ENCODE measurements around the gene RFT1.
"Not testable (repeated sequence)": the region's sequence is repeated elsewhere in the genome, so short reads cannot be mapped to it uniquely, and the experiment has no call there.

The RFT1 gene

DNA sequence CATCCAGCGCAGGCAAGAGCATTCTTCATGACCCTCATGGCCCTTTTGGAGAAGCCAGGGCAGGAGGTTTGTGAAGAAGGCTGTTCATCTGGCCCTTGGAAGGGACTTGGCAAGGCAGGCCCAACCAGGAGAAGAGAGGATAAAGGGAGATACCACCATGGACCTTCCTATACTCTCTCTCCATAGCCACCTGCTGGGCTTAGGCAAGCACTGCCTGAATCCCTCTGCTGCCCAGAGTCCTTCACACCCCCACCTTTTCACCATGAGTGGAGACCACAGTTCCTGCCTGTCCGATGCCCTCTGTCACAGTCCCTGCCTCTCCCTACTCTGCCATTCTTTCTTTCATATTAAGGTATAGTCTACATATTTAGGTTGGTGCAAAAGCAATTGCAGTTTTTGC is 73.8 kb downstream of the RFT1 start:
- peak; percentile 54 for DNase-seq

DNA sequence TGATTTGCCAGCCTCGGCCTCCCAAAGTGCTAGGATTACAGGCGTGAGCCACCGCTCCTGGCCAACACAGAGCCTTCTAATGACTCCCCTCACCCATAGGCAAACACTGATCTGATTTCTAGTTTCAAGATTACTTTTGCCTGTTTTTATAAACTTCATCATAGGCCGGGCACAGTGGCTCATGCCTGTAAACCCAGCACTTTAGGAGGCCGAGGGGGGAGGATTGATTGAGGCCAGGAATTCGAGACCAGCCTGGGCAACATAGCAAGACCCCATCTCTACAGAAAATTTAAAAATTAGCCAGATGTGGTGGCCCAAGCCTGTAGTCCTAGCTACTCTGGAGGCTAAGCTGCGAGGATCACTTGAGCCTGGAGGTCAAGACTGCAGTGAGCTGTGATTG is 76.0 kb downstream of the RFT1 start:
- DNase-seq = not testable (repeated sequence)

DNA sequence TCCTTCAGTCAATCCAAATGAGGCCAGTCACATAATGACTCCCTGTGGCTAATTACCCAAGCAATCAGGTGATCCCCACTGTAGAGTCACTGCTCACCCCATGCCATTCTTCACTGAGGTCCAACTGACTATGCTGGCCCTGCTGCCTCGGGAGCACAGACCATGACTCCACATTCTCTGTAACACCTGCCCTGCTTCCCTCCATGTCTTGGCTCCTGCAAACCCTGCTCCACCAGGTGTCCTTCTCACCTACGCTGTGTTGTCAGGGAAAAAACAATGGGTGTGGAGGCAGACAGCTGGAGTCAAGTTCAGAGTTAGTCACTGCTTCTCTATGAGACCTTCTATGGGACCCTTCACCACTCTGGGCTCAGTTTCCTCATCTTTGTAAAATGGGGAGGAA is 78.3 kb downstream of the RFT1 start:
- no peak for DNase-seq

DNA sequence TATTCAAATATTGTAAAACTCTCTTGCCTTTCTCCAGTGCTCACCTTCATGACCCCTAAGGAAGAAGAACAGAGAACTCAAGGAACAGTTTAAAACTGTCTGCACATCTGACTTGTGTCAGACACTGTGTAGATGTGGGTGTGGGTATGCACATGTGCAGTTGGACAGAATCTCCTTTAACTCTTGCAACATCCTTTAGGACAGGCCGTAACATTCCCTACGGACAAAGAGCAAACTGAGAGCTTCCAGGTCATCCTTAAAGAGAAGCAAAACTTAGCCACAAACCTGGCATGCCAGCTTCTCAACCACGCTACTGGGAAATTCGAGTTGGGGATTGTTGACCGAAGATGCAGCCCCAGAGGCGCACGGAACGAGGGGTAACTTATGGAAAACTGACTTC is 80.2 kb downstream of the RFT1 start:
- DNase-seq = no peak

DNA sequence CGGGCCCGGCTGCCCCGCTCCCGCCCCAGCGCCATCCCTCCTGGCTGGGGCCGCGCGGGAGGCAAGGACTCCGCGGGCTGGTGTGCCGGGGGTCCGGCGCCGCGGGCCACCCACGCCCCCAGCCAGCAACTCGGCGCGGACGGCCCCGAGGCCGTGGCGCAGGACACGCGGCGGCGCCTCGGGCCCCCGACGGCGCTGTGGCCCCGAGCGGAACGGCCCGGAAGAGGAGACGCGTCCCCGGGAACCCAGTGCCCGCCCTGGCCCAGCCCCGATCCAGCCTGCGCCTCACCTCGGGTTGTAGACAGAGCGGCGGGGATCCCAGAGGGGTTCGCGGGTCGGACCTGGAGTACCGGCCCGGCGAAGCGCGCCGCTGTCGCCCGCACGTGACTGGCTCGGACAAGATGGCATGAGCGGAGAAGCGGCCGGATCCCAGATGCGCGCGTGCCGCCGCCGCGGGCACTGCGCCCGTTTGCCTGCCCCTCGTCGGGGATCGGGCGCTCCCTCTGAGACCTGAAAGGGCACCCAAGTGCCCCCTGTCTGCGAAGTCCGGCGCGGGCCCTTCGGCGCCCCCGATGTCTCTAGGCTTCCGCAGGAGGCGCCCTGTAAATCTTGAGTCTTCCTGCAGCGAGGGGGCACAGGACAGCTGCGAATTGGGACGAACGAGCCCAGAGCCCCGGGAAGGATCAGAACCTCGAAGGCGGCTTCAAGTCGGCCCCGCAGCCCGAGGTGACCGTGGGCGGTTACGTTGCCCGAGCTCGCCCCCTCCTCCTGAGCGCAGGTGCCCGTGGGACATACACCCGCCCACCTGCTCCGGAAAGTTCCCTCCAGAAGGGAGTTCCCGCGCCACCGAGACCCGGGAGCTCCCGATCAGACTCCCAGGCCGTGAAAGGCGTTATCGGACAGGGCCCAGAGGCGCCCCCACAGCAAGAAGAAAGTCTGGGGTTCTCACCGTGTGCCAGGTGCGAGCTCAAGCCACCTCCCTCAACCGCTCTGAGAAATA is 83.8 kb downstream of the RFT1 start:
- DNase-seq = peak; percentile 87

DNA sequence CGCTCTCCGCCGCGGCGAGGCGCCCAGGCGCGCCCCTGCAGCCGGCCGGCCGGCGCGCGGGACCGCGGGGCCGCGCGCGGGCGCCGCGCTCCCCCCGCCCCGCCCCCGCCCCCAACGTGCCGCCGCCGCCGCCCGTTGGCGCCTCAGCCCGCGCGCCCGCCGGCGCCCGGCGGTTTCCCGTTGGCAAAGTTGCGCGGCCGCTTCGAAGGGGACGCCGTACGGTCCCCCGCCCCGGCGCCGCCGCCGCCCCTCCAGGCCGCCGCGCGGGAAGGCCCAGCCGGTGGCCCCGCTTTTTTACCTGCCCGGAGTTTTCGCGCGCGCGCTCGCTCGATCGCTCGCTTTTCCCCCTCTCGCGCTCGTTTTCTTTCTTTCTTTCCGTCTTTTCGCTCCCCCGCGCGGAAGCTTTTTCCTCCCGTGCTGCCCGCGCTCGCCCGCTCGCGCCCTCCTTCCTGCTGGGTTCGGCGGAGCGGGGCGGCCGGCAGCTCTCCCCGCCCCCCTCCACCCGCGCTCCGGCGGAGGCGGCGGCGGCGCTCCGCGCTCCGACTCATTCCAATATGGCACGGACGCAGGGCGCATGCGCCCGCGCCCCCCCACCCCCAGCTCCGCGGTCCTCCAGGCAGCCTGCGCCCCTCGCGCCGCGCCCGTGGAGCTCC is 84.6 kb downstream of the RFT1 start, which contains the start of gene SFMBT1:
Gene SFMBT1, minus strand, starts transcription at position 556 of the 653 bp plus-strand sequence. CDS start 76,945 bp downstream, outside the sequence.
- peak; percentile 91 for DNase-seq

DNA sequence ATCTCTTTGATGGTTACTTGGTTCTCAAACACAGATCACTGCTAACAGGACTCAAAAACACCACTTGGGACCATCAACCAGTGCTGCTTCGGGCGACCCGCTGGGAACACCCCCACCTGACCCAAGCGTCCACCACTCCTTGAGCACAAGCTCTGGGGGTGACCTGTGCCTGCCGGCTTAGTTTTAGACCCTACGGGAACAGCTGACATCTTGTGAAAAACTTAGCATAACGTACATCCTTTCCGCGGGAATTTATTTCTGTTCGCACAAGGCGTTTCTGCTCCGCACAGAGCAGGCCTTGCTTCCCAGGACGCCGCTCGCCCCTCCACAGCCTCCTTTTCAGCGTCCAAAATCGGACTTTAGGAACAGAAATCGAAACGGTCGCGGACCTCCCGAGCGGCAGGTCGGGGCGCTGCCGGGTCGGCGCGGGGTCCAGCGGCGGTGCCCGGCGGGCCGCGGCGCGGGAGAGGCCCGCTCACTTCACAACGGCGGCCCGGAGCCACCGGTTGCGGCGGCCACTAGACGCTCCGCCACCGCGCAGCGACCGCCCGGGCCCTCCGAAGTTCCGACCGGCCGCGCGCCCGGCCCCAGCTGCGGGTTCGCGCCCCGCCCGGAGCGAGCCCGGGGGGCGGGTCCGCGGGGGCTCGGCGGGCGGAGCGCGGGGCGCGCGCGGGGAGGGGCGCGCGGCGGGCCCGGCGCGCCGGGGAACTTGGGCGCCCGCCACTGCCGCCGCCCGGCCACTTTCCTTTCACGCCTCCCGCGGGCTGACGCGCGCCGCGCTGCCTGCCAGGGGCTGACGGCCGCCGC is 85.3 kb downstream of the RFT1 start:
- peak; percentile 88 for DNase-seq

DNA sequence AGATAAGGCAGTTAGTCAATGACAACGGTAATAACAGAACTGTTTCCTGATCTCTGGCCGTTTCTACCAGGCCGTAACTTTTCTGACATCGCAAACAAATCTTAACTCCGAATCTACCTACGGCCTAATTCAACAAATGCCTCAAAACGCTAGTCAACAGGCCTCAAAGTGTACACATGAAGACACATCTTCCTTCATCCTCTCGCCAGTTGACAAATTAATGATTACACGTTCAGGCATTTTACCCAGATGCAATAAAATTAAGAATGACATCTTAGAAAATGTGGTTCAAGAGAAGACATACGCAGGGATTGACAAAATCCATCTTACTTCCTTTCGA is 85.9 kb downstream of the RFT1 start:
- DNase-seq = no peak

DNA sequence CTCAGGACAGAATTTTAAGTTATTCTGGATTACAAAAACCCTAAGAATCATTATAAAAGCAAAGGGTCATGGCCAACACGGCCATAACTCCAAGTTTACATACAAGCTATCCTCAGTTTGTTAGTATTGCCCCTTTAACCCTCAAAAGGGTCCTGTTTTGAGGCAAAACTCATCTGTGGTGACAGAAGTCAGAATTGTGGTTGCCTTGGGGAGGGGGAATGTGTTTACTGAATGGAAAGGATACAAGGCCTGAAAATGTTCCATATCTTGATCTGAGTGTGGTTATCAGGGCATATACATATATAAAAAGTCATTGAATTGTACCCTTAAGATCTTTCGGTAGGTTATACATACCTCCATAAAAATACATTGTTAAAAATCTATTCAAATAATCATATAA is 86.5 kb downstream of the RFT1 start:
- no peak for DNase-seq

DNA sequence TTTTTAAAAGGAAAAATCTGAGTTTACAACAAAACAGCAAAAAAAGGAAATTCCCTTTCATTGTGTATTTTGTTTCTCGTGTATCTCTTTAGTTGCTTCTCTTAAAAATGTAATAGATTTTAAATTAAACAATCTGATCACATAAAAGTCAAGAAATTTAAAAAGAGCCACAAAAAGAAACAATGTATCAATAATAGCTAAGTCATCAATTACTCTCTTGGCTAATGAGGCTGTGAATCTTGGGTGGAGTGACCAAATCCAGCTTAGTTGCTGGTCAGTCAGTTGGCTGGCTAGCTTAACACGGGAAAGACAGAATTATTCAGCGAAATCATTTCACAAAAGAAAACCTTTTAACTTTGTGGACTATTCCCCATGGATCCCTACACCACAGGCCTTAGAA is 87.6 kb downstream of the RFT1 start:
- DNase-seq = no peak

DNA sequence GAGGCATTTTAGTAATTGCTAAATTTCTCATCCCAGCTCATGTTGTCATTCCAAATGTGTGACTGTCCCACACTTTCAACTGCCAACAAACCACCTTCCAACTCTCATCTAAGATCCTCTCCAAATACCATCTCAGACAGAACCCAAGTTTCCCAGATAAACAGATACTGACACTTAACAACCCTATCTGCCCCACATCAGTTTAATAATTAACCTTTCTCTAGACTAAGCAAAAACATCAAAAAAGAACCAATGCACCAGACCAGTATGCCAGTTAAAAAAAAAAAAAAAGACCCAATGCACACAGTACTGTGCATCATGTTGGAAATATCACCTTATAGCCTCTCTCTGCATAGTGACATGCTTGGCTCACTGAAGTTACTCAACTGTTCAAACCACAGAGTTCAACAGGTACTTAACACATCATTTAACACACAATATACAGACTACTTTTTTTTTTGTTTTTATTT is 89.8 kb downstream of the RFT1 start:
- DNase-seq = no peak

DNA sequence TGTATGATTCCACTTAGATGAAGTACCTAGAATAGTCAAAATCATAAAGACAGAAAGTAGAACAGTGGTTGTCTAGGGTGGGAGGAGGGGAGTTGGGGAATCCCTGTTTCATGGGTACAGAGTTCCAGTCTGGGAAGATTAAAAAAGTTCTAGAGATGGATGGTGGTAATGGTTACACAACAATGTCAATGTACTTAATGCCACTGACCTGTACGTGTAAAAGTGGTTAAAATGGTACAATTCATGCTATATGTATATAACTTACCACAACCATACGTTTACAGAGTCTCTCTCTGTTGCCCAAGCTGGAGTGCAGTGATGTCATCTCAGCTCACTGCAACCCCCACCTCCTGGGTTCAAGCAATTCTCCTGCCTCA is 90.9 kb downstream of the RFT1 start:
- no peak for DNase-seq

DNA sequence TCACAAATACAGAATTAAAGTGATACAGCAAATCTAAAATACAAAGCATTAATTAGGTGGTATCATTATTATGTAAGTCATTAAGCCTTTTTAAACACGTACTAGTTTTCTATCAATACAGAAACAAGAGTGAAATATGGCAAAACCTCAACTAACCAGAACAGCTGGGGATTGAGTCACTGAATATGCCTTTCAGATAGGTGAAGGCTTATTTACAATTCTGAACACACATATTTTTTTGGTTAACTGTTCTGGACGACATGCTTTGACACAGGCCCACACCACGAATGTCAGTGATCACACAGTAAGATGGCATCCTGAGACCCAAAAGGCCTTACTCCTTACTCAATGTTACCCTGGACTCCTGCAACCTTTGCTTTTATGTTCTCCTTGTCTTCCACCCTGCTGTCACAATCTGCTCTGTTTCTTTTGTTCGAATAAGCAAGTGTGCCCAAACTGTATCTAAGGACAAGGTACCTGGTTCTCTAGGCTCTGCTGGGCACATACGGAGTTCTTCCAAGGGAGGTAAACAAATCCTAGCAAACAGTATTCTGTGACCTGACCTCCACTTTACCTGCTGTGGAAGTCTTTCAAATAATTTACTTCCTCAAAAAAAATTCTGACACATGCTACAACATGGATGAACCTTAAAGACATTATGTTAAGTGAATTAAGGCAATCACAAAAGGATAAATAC is 91.4 kb downstream of the RFT1 start:
- no peak for DNase-seq

Measured in activated effector memory CD4-positive, alpha-beta T cell treated with anti-CD3 and anti-CD28 coated beads, Interleukin-2, amount 50 U/mL, for 16 hours (primary cell).